ENCODE results near the gene ZNF778.

The ZNF778 gene

GRCh38 chr16:89217388-89218191 lies at the start of gene ZNF778:
TSS of gene ZNF778 (plus strand) at chr16:89217703. CDS start at chr16:89221128, 3,425 bp downstream.
- DNase-seq: peak; percentile 74

GRCh38 chr16:89168381-89169189 lies 48.9 kb upstream of the ZNF778 start:
- DNase-seq: no peak

GRCh38 chr16:89169778-89170177 lies 47.7 kb upstream of the ZNF778 start:
- no peak for DNase-seq

GRCh38 chr16:89170346-89171215 lies 46.9 kb upstream of the ZNF778 start:
- no peak for DNase-seq

GRCh38 chr16:89171216-89172170 lies 46.0 kb upstream of the ZNF778 start, which contains the start of gene CDH15:
TSS of gene CDH15 (plus strand) at chr16:89171748. CDS start at chr16:89171832, 84 bp downstream.
- DNase-seq: peak; percentile 94

GRCh38 chr16:89172171-89172527 lies 45.4 kb upstream of the ZNF778 start:
- DNase-seq: no peak

- no peak for DNase-seq
Observed at GRCh38 chr16:89172528-89173173, 44.9 kb upstream of the ZNF778 start.

GRCh38 chr16:89173174-89173921 lies 44.2 kb upstream of the ZNF778 start:
- DNase-seq: no peak

- DNase-seq: no peak
Observed at GRCh38 chr16:89174055-89174827, 43.3 kb upstream of the ZNF778 start.

- DNase-seq: no peak
Observed at GRCh38 chr16:89174877-89175276, 42.6 kb upstream of the ZNF778 start.

- DNase-seq: no peak
Observed at GRCh38 chr16:89175280-89176146, 42.0 kb upstream of the ZNF778 start.

GRCh38 chr16:89176147-89176690 lies 41.3 kb upstream of the ZNF778 start:
- no peak for DNase-seq

- DNase-seq: no peak
Observed at GRCh38 chr16:89176717-89177116, 40.8 kb upstream of the ZNF778 start.

GRCh38 chr16:89177501-89177900 lies 40.0 kb upstream of the ZNF778 start:
- no peak for DNase-seq

GRCh38 chr16:89178453-89179147 lies 38.9 kb upstream of the ZNF778 start:
- no peak for DNase-seq

GRCh38 chr16:89179148-89179484 lies 38.4 kb upstream of the ZNF778 start:
- DNase-seq: no peak

- DNase-seq: no peak
Observed at GRCh38 chr16:89179656-89180315, 37.7 kb upstream of the ZNF778 start.
